Breast epithelium (tissue), 3 donors: Measurements from ENCODE around the gene PRRC2B.

Experiments
- POLR2A ChIP-seq: fragments of 450-650 bp; IDR thresholded peaks from one replicate; pipeline ENCODE4 v1.6.1; 2016; ENCODE audit warnings: antibody characterized with exemption, mild to moderate bottlenecking, moderate library complexity
- POLR2AphosphoS5 ChIP-seq, 3 donors: sonication (generic); formaldehyde crosslinking; IDR thresholded peaks; one replicate each; pipeline ENCODE4 v1.6.1; 2017; ENCODE audit warnings: antibody characterized with exemption in 3 of 3

DNA sequence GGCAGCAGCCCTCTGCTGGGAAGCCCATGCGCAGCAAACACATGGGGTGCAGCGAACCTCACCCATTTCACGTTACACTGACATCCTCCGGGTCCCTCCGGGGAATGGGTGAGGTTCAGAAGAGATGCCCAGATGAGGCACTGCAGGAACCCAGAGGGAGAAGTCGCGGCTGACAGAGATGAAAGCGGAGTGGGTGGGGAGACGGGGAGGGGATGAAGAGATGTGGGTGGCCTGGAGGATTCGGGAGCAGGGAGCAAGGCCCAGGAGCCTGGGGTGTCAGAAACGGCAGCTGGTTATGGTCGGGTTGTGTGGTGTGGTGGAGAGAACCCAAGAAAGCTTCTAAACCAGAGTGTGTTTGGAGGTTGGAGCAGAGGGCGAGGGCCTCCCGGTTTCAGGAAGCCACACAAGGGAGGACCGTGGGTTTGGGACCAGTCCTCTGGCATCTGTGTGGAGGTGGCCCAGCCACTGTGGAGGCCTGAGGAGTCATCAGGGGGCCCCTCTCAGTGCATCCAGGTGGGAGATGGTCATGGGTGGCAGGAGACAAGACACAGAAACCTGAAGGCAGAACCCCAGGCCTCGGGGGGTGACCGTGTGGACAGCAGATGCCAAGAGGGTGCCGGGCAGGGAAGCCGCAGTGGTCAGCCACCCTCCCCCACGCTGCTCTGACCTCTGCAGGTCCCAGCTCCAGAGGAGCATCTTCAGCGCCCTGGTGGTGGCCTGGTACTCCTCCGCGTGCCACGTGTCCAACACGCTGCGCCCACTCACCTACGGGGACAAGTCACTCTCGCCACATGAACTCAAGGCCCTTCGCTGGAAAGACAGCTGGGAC is 128.6 kb downstream of the PRRC2B start:
- TF ChIP-seq POLR2AphosphoS5 (IDR thresholded peaks at IDR 0.05): no peak
- no peak for TF ChIP-seq POLR2A
